Glutamatergic neuron (in vitro differentiated cells): ENCODE measurements around the gene FNIP2. TPM values are rescaled to one million over a fixed set of nuclear protein-coding genes. Genes with fewer than 3 reads are reported as not detected.
"Not testable (repeated sequence)": the region's sequence is repeated elsewhere in the genome, so short reads cannot be mapped to it uniquely, and the experiment has no call there.

Experiments used
- DNase-seq: peaks from one replicate; pipeline ENCODE4 v3.0.0; 2022
- H3K27ac Mint-ChIP-seq: one replicate; pipeline ENCODE4 v1.8.0; 2020; ENCODE audit warnings: mild to moderate bottlenecking, mixed read lengths, inconsistent platforms; ENCODE audit not compliant: unreplicated experiment
- H3K27me3 Mint-ChIP-seq: one replicate; pipeline ENCODE4 v1.8.0; 2020; ENCODE audit warnings: mild to moderate bottlenecking, moderate library complexity, mixed read lengths, inconsistent platforms; ENCODE audit not compliant: unreplicated experiment
- H3K36me3 Mint-ChIP-seq: one replicate; pipeline ENCODE4 v1.8.0; 2020; ENCODE audit warnings: mild to moderate bottlenecking, mixed read lengths, inconsistent platforms; ENCODE audit not compliant: unreplicated experiment
- H3K4me1 Mint-ChIP-seq: one replicate; pipeline ENCODE4 v1.8.0; 2020; ENCODE audit warnings: mild to moderate bottlenecking, low read depth, mixed read lengths, inconsistent platforms; ENCODE audit not compliant: unreplicated experiment
- H3K4me3 Mint-ChIP-seq: one replicate; pipeline ENCODE4 v1.8.0; 2020; ENCODE audit warnings: mild to moderate bottlenecking, mixed read lengths, inconsistent platforms; ENCODE audit not compliant: unreplicated experiment
- H3K9me3 Mint-ChIP-seq: one replicate; pipeline ENCODE4 v1.8.0; 2020; ENCODE audit warnings: mild to moderate bottlenecking, moderate library complexity, mixed read lengths, inconsistent platforms; ENCODE audit not compliant: unreplicated experiment
- total RNA-seq: library from RNA; stranded (reverse); fragmentation: NEBNext Ultra II Directional; extraction: Animal tissue kit (Norgen Biotek cat#: 25700); gene quantifications from one replicate; pipeline ENCODE4 v1.2.1, GENCODE V29; 2021; ENCODE audit not compliant: unreplicated experiment
- TF ChIP-seq, protein P1 (sequence below): fragments of 200-600 bp; sonication (generic); IDR thresholded peaks from one replicate; pipeline ENCODE4 v1.5.0; 2021; ENCODE audit not compliant: partially characterized antibody, unreplicated experiment

FNIP2 gene
- total RNA-seq, 1 donor from 2014 or later: 53.2 TPM

DNA sequence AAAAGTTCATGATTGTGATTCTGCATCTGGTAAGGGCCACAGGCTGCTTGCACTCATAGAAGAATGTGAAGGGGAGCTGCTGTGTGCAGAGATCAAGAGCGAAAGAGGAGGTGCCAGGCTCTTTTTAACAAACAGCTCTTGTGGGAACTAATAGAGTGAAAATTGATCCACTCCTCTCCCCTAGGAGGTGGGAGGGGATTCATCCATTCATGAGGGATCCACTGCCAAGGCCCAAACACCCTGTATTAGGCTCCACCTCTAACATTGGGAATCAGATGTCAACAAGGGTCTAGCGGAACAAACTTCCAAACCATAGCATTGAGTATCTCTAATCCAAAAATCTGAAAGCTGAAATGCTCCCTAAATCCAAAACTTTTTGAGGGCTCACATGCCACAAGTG is 29.2 kb upstream of the FNIP2 start:
- H3K9me3 Mint-ChIP-seq: no peaks in the 10 kb centered on the region
- DNase-seq: no peak
- no peak overlapping the region for H3K4me3 Mint-ChIP-seq
- TF ChIP-seq, protein P1, sequence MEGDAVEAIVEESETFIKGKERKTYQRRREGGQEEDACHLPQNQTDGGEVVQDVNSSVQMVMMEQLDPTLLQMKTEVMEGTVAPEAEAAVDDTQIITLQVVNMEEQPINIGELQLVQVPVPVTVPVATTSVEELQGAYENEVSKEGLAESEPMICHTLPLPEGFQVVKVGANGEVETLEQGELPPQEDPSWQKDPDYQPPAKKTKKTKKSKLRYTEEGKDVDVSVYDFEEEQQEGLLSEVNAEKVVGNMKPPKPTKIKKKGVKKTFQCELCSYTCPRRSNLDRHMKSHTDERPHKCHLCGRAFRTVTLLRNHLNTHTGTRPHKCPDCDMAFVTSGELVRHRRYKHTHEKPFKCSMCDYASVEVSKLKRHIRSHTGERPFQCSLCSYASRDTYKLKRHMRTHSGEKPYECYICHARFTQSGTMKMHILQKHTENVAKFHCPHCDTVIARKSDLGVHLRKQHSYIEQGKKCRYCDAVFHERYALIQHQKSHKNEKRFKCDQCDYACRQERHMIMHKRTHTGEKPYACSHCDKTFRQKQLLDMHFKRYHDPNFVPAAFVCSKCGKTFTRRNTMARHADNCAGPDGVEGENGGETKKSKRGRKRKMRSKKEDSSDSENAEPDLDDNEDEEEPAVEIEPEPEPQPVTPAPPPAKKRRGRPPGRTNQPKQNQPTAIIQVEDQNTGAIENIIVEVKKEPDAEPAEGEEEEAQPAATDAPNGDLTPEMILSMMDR: no peak
- H3K36me3 Mint-ChIP-seq: no peaks in the 10 kb centered on the region
- no peak overlapping the region for H3K27ac Mint-ChIP-seq
- H3K27me3 Mint-ChIP-seq: no peaks in the 10 kb centered on the region
- H3K4me1 Mint-ChIP-seq: no peaks in the 10 kb centered on the region

DNA sequence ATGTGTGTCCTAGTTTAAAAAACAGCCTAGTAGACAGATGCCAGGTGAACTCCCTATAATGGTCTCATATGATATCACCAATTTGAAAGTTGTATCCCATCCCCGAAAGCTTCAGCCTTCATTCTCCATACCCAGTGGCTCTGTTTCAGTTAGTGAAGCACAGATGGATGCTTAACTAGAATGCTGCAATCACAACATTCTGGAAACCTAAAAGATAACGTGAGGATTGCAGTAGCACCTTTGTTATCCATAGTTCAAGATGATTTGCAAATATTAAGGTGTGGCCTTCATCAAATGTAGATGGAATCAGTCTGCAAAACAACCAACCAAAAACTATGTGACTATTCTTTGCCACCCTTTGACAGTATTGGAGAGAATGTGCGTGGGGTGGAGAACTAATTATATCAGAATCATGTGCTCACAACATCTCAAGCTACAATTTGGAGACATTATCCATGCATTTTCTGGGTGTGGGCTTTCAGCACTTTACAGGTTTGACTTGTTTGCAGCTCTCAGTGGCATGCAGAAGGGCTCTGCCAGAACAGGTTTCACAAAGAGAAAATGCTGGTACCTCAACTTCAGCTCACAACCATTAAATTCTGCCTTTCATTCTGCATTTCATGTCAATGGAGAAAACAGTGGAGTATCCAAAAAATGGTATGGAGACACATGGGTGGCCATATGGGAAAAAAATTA is 27.4 kb upstream of the FNIP2 start:
- no peak overlapping the region for H3K4me3 Mint-ChIP-seq
- H3K27me3 Mint-ChIP-seq: no peaks in the 10 kb centered on the region
- no peak overlapping the region for H3K27ac Mint-ChIP-seq

DNA sequence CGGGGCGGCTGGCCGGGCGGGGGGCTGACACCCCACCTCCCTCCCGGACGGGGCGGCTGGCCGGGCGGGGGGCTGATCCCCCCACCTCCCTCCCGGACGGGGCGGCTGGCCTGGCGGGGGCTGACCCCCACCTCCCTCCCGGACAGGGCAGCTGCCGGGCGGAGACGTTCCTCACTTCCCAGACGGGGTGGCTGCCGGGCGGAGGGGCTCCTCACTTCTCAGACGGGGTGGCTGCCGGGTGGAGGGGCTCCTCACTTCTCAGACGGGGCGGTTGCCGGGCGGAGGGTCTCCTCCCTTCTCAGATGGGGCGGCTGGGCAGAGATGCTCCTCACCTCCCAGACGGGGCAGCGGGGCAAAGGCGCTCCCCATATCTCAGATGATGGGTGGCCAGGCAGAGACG is 22.3 kb upstream of the FNIP2 start:
- not testable (repeated sequence) for H3K4me1 Mint-ChIP-seq, H3K9me3 Mint-ChIP-seq, H3K4me3 Mint-ChIP-seq, H3K27me3 Mint-ChIP-seq, H3K27ac Mint-ChIP-seq, H3K36me3 Mint-ChIP-seq, DNase-seq

More for the DNA sequence above, 27.4 kb upstream of the FNIP2 start:
- H3K36me3 Mint-ChIP-seq: peaks cover 6% of the 10 kb centered on the region
- TF ChIP-seq, protein P1: no peak
- DNase-seq: no peak
- H3K9me3 Mint-ChIP-seq: peaks cover 3% of the 10 kb centered on the region
- H3K4me1 Mint-ChIP-seq: no peaks in the 10 kb centered on the region

DNA sequence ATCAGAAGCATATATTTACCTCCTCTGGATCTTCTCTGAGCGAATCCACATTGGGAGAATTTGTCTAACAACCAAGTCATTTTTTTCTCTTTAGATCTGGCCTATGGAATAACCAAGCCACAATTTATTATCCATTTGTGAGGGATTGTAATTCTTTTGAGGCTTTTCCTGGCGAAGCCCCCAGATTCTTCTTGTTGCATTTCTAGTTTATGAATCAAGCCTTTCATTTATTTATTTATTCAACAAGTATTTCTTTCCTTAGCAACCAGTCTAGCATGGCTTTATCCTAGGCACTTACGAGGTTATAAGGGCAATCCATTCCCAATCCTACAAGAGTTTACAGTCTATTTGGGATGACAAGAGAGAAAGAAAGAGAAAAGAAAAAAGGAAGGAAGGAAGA is 18.4 kb upstream of the FNIP2 start:
- H3K36me3 Mint-ChIP-seq: peaks cover 5% of the 10 kb centered on the region
- no peaks in the 10 kb centered on the region for H3K27me3 Mint-ChIP-seq
- DNase-seq: no peak
- TF ChIP-seq, protein P1: no peak
- H3K27ac Mint-ChIP-seq: no peak overlapping the region
- no peak overlapping the region for H3K4me3 Mint-ChIP-seq
- H3K4me1 Mint-ChIP-seq: no peaks in the 10 kb centered on the region
- H3K9me3 Mint-ChIP-seq: peaks cover 3% of the 10 kb centered on the region

DNA sequence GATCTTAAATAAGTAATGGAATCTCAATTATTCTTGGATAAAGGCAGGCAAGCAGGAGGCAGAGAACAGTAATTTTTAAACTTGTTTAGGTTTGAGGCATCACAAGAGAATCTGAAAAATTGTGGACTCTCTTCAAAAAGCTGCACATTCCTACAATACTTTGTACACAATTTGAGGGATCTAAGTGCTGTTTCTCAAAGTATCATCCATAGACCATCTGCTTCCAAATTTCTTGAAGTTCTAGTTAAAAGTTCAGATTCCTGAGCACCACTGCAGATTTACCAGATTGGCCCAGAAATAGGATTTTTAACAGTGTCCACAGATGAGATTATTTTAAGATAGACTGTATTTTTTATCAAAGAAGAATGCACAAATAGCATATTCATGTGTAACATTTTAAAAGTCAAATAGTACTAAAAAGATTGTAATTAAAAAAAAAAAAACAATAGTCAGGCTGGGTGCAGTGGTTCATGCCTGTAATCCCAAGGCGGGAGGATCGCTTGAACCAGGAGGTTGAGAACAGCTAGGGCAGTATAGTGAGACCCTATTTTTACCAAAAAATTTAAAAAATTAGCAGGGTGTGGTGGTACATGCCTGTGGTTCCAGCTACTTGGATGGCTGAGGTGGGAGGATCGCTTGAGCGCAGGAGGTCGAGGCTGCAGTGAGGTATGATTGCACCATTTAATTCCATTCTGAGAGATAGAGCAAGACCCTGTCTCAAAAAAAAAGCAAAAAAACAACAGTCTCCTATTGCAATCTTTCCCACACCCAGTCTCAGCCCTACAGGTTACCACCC is 14.2 kb upstream of the FNIP2 start:
- Mint-ChIP-seq H3K27me3 (no peaks in the 10 kb centered on the region), H3K4me3 (no peak overlapping the region), H3K36me3 (peaks cover 15% of the 10 kb centered on the region), H3K27ac (no peak overlapping the region), H3K9me3 (peaks cover 1% of the 10 kb centered on the region), H3K4me1 (no peaks in the 10 kb centered on the region)
- TF ChIP-seq, protein P1: no peak
- DNase-seq: no peak

DNA sequence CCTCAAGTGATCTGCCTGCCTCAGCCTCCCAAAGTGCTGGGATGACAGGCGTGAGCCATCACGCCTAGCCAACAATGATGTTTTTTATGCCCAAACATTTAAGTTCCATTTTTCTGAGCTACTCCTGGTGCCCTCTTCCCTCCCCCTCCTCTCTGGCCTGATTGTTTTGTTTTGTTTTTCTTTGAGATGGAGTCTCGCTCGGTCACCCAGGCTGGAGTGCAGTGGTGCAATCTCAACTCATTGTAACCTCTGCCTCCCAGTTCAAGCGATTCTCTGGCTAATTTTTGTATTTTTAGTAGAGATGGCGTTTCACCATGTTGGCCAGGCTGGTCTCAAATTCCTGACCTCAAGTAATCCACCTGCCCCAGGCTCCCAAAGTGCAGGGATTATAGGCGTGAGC is 13.0 kb upstream of the FNIP2 start:
- not testable (repeated sequence) for H3K27ac Mint-ChIP-seq, H3K4me3 Mint-ChIP-seq, H3K27me3 Mint-ChIP-seq, H3K4me1 Mint-ChIP-seq, H3K9me3 Mint-ChIP-seq, DNase-seq
- H3K36me3 Mint-ChIP-seq: peaks cover 15% of the 10 kb centered on the region
